CD4-positive, alpha-beta memory T cell (primary cell): ENCODE results near the gene FNDC11. TPM values are rescaled to one million over a fixed set of nuclear protein-coding genes. Genes with fewer than 3 reads are reported as not detected.
A peak's percentile ranks its signal among the peaks of the same experiment; 100 is the strongest.

Experiments used
- CTCF ChIA-PET: fragments of 350-600 bp; sonication (Branson Sonifier 250); formaldehyde crosslinking; loops from one replicate; lab custom pipeline; 2021; ENCODE audit warnings: inconsistent platforms; ENCODE audit not compliant: partially characterized antibody; lab: Charles Lee
- POLR2A ChIA-PET: fragments of 350-600 bp; sonication (Branson Sonifier 250); formaldehyde crosslinking; loops from one replicate; lab custom pipeline; 2021; ENCODE audit not compliant: partially characterized antibody; lab: Charles Lee
- DNase-seq, 5 donors: peaks; one replicate each; pipeline versions ENCODE4 v3.0.0 to v3.0.0-alpha.2; 2020 to 2022; ENCODE audit warnings: mixed read lengths in 1 of 5
- H3K27ac ChIP-seq: one replicate; pipeline ENCODE4 v1.7.0; 2013; ENCODE audit warnings: low read depth, low read length
- H3K27me3 ChIP-seq: 2 replicates; pipeline ENCODE4 v1.7.0; 2013; ENCODE audit warnings: mild to moderate bottlenecking, low read length, moderate library complexity; ENCODE audit not compliant: insufficient read depth
- H3K36me3 ChIP-seq: 2 replicates; pipeline ENCODE4 v1.7.0; 2013; ENCODE audit warnings: mild to moderate bottlenecking, low read length, moderate library complexity; ENCODE audit not compliant: insufficient read depth
- H3K4me1 ChIP-seq: 2 replicates; pipeline ENCODE4 v1.7.0; 2013; ENCODE audit warnings: mild to moderate bottlenecking, low read length, moderate library complexity; ENCODE audit not compliant: insufficient read depth
- H3K4me3 ChIP-seq, 2 donors: one replicate each; pipeline ENCODE4 v1.7.0; 2013; ENCODE audit warnings: low read length in 2 of 2, mild to moderate bottlenecking in 1 of 2
- H3K9me3 ChIP-seq, 2 donors: one replicate each; pipeline ENCODE4 v1.7.0; 2013; ENCODE audit warnings: low read length in 2 of 2, control low read depth in 1 of 2; ENCODE audit not compliant: control insufficient read depth in 1 of 2
- H3K27ac Mint-ChIP-seq, 7 donors: one replicate each; pipeline ENCODE4 v1.8.0; 2020 to 2021; ENCODE audit warnings: mixed read lengths in 7 of 7, mild to moderate bottlenecking in 6 of 7, inconsistent platforms in 3 of 7, moderate library complexity in 3 of 7
- H3K27me3 Mint-ChIP-seq, 2 donors: one replicate each; pipeline ENCODE4 v1.8.0; 2020 to 2021; ENCODE audit warnings: mixed read lengths in 2 of 2
- H3K36me3 Mint-ChIP-seq, 2 donors: one replicate each; pipeline ENCODE4 v1.8.0; 2020 to 2021; ENCODE audit warnings: mixed read lengths in 2 of 2, inconsistent platforms in 1 of 2, mild to moderate bottlenecking in 1 of 2
- H3K4me1 Mint-ChIP-seq, 4 donors: one replicate each; pipeline ENCODE4 v1.8.0; 2020 to 2021; ENCODE audit warnings: mixed read lengths in 4 of 4, mild to moderate bottlenecking in 1 of 4
- H3K4me3 Mint-ChIP-seq, 8 donors: one replicate each; pipeline ENCODE4 v1.8.0; 2020 to 2021; ENCODE audit warnings: mixed read lengths in 8 of 8, mild to moderate bottlenecking in 7 of 8, moderate library complexity in 6 of 8, inconsistent platforms in 3 of 8
- H3K9me3 Mint-ChIP-seq, 8 donors: one replicate each; pipeline ENCODE4 v1.8.0; 2020 to 2021; ENCODE audit warnings: mixed read lengths in 8 of 8, mild to moderate bottlenecking in 5 of 8, inconsistent platforms in 3 of 8, moderate library complexity in 1 of 8
- intact Hi-C: fragments of 100-400 bp; cut with micrococcal nuclease; formaldehyde crosslinking; loops from one replicate; pipeline ENCODE4 v1.15.1; 2023
- polyA plus RNA-seq, 2 donors: library from polyadenylated mRNA; unstranded; fragments of 300-500 nt; fragmentation: Illumina TruSeq; gene quantifications; one replicate each; pipeline ENCODE4 v1.2.3, GENCODE V29; 2021
- total RNA-seq, 2 experiments: library from RNA; stranded (reverse); gene quantifications; one replicate each; pipeline ENCODE4 v1.2.3, GENCODE V29; 2021

FNDC11 gene
- total and polyA plus RNA-seq, 4 experiments from 2014 or later, result 0.38 to 1.5 (median 0.82) TPM

DNA sequence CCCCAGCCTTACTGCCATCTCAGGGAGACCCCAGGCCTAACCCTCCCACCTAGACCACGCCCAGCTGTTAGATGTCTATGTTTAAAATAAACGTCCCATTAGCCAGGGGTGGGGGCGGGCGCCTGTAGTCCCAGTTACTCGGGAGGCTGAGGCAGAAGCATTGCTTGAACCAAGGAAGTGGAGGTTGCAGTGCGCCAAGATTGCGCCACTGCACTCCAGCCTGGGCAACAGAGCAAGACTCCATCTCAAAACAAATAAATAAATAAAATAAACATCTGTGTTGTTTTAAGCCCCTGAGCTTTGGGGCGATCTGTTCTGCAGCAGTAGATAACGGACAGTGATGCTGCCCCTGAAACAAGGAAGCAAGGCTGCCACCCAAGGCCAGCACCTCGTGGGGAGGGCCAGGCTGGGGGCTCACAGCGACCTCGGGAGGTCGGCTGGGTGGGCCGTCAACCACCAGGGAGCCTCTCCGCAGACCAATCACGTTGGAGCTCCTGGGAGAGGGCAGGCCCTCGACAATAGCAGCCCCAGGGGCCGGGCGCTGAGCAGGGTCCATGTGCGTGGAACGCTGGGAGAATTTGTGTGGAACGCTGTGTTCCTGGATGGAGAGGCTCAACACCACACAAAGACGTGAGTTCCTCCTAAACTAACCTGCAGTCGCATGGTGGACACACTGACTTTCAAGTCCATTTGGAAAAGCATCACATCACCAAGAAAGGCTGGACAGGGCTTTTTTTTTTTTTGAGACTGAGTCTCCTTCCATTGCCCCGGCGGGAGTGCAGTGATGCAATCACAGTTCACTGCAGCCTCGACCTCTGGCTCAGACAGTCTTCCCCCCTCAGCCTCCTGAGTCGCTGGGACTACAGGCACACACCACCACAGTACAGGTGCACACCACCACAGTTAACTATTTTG lies 21.1 kb downstream of the FNDC11 start:
- peak overlapping the region in 1 of 7 donors; percentile 25 for H3K27ac Mint-ChIP-seq
- ChIA-PET CTCF (interaction anchor here (2.6 kb wide), 1 partner anchor 37 kb away, joined by 10 read pairs; the partner anchor contains the start of gene PTK6), POLR2A (interaction anchor here (0.9 to 2.4 kb wide), 6 partner anchors 55 to 177 kb away, joined by 3 to 8 read pairs (median 4); partner anchors contain the start of gene PPDPF)
- no peaks in the 10 kb centered on the region for H3K27me3 Mint-ChIP-seq
- H3K27me3 ChIP-seq, result no peaks in the 10 kb centered on the region
- no peak overlapping the region for H3K27ac ChIP-seq
- no peaks in the 10 kb centered on the region for H3K9me3 ChIP-seq
- H3K36me3 Mint-ChIP-seq, result no peaks in the 10 kb centered on the region
- H3K4me3 ChIP-seq, result peak overlapping the region in 1 of 2 donors; percentile 47
- intact Hi-C loops, result loop anchor here (1.0 kb wide), 1 partner anchor 22 kb away; no protein-coding TSS in a partner anchor
- H3K9me3 Mint-ChIP-seq, result no peaks in the 10 kb centered on the region
- peak in 1 of 5 donors; percentile 31 for DNase-seq
- peak overlapping the region; percentile 31 to 82 (median 70) for H3K4me3 Mint-ChIP-seq
- peaks cover 17% of the 10 kb centered on the region for H3K4me1 ChIP-seq
- H3K4me1 Mint-ChIP-seq, result peaks cover 0 to 4% (median under 1%) of the 10 kb centered on the region in 4 donors
- peaks cover 5% of the 10 kb centered on the region for H3K36me3 ChIP-seq

GRCh38 chr20:63576311-63576710 lies 22.4 kb downstream of the FNDC11 start:
- no peak for DNase-seq
- intact Hi-C loops, result no loop called here
- CTCF ChIA-PET, result interaction anchor here (1.4 kb wide), 1 partner anchor 65 kb away, joined by 3 read pairs; no protein-coding TSS in a partner anchor

GRCh38 chr20:63577317-63577894 lies 23.4 kb downstream of the FNDC11 start:
- no peak overlapping the region for H3K4me3 ChIP-seq
- intact Hi-C loops, result no loop called here
- H3K36me3 ChIP-seq, result no peaks in the 10 kb centered on the region
- H3K27ac ChIP-seq, result no peak overlapping the region
- ChIA-PET POLR2A (no interaction called here), CTCF (interaction anchor here (1.0 to 1.5 kb wide), 4 partner anchors 26 to 65 kb away, joined by 3 to 5 read pairs (median 3); no protein-coding TSS in a partner anchor)
- Mint-ChIP-seq H3K27me3 (no peaks in the 10 kb centered on the region), H3K4me1 (peaks cover 1 to 13% (median 6%) of the 10 kb centered on the region in 4 donors), H3K9me3 (no peaks in the 10 kb centered on the region), H3K4me3 (no peak overlapping the region), H3K27ac (no peak overlapping the region), H3K36me3 (no peaks in the 10 kb centered on the region)
- H3K9me3 ChIP-seq, result no peaks in the 10 kb centered on the region
- H3K4me1 ChIP-seq, result peaks cover 21% of the 10 kb centered on the region
- H3K27me3 ChIP-seq, result no peaks in the 10 kb centered on the region
- no peak for DNase-seq

More at GRCh38 chr20:63576311-63576710, 22.4 kb downstream of the FNDC11 start:
- H3K4me1 ChIP-seq, result peaks cover 21% of the 10 kb centered on the region
- H3K27me3 ChIP-seq, result no peaks in the 10 kb centered on the region
- Mint-ChIP-seq H3K36me3 (no peaks in the 10 kb centered on the region), H3K27me3 (no peaks in the 10 kb centered on the region), H3K4me1 (peaks cover 1 to 13% (median 6%) of the 10 kb centered on the region in 4 donors), H3K4me3 (peak overlapping the region in 4 of 8 donors; percentile 46 to 70 (median 58)), H3K9me3 (no peaks in the 10 kb centered on the region), H3K27ac (peak overlapping the region in 3 of 7 donors; percentile 12 to 54 (median 25))
- H3K4me3 ChIP-seq, result no peak overlapping the region
- H3K9me3 ChIP-seq, result no peaks in the 10 kb centered on the region
- H3K27ac ChIP-seq, result no peak overlapping the region
- POLR2A ChIA-PET, result interaction anchor here (0.6 kb wide), 1 partner anchor 474 kb away, joined by 3 read pairs; no protein-coding TSS in a partner anchor
- peaks cover 5% of the 10 kb centered on the region for H3K36me3 ChIP-seq

GRCh38 chr20:63578224-63579016 lies 24.5 kb downstream of the FNDC11 start:
- no peaks in the 10 kb centered on the region for H3K27me3 ChIP-seq
- H3K4me1 Mint-ChIP-seq, result peaks cover 1 to 13% (median 6%) of the 10 kb centered on the region in 4 donors

GRCh38 chr20:63579017-63579694 lies 25.2 kb downstream of the FNDC11 start:
- Mint-ChIP-seq H3K4me3 (no peak overlapping the region), H3K9me3 (no peaks in the 10 kb centered on the region), H3K36me3 (no peaks in the 10 kb centered on the region), H3K27me3 (no peaks in the 10 kb centered on the region), H3K4me1 (peaks cover 1 to 13% (median 6%) of the 10 kb centered on the region in 4 donors), H3K27ac (no peak overlapping the region)
- Histone ChIP-seq H3K4me1 (peaks cover 8% of the 10 kb centered on the region), H3K36me3 (no peaks in the 10 kb centered on the region), H3K27me3 (no peaks in the 10 kb centered on the region), H3K27ac (no peak overlapping the region), H3K4me3 (no peak overlapping the region), H3K9me3 (no peaks in the 10 kb centered on the region)
- POLR2A ChIA-PET, result no interaction called here
- no peak for DNase-seq
- intact Hi-C loops, result no loop called here
- CTCF ChIA-PET, result interaction anchor here (1.3 kb wide), 1 partner anchor 41 kb away, joined by 3 read pairs; no protein-coding TSS in a partner anchor

More at GRCh38 chr20:63578224-63579016, 24.5 kb downstream of the FNDC11 start:
- H3K27ac ChIP-seq, result no peak overlapping the region
- ChIA-PET CTCF (interaction anchor here (1.0 to 1.5 kb wide), 4 partner anchors 27 to 64 kb away, joined by 3 to 5 read pairs (median 3); no protein-coding TSS in a partner anchor), POLR2A (no interaction called here)
- intact Hi-C loops, result loop anchor here (1.0 kb wide), 1 partner anchor 40 kb away; no protein-coding TSS in a partner anchor
- peaks cover 11% of the 10 kb centered on the region for H3K4me1 ChIP-seq
- H3K27me3 Mint-ChIP-seq, result no peaks in the 10 kb centered on the region
- H3K4me3 Mint-ChIP-seq, result no peak overlapping the region
- DNase-seq, result no peak
- no peak overlapping the region for H3K27ac Mint-ChIP-seq
- no peaks in the 10 kb centered on the region for H3K9me3 Mint-ChIP-seq
- H3K36me3 ChIP-seq, result no peaks in the 10 kb centered on the region
- H3K36me3 Mint-ChIP-seq, result no peaks in the 10 kb centered on the region
- H3K9me3 ChIP-seq, result no peaks in the 10 kb centered on the region
- H3K4me3 ChIP-seq, result no peak overlapping the region
